ENCODE measurements around the gene AFTPH.

- TF ChIP-seq POLR2A (IDR thresholded peaks at IDR 0.05; ENCODE audit: low read depth, low read length) (no peak), TAF1 (IDR thresholded peaks at IDR 0.05; ENCODE audit: low read depth, low read length) (no peak), POLR2AphosphoS5 (IDR thresholded peaks at IDR 0.05; ENCODE audit: low read depth, low read length) (no peak), POU2F2 (IDR thresholded peaks at IDR 0.05; ENCODE audit: low read depth, low read length) (no peak), PAX5 (IDR thresholded peaks at IDR 0.05; ENCODE audit: insufficient read depth, low read length, severe bottlenecking) (no peak)
These were observed 18.2 kb downstream of the AFTPH start for GRCh38 chr2:64542071-64543007.

All from GM12891 (cell line).